ENCODE data around the gene ZNF439.
"Not testable (repeated sequence)": the region's sequence is repeated elsewhere in the genome, so short reads cannot be mapped to it uniquely, and the experiment has no call there.

The ZNF439 gene

GRCh38 chr19:11833541-11833940 is 15.0 kb upstream of the ZNF439 start:
- Histone ChIP-seq H3K4me3 (ENCODE audit: low read depth in 1 of 2, low read length in 2 of 2) (peak overlapping the region in 1 of 2 donors; percentile 3), H3K9ac (ENCODE audit: low read depth in 1 of 2, low read length in 2 of 2) (no peak overlapping the region), H3K27me3 (ENCODE audit: control insufficient read depth in 1 of 2, insufficient read depth in 2 of 2, low read length in 2 of 2) (no peaks in the 10 kb centered on the region), H3K9me3 (ENCODE audit: control insufficient read depth in 1 of 2, low read length in 2 of 2) (peaks cover 63 to 67% of the 10 kb centered on the region in 2 donors), H3K36me3 (ENCODE audit: control insufficient read depth in 1 of 2, insufficient read depth in 2 of 2, low read length in 2 of 2) (peaks cover 27 to 54% of the 10 kb centered on the region in 2 donors), H3K4me1 (ENCODE audit: control insufficient read depth in 1 of 2, insufficient read depth in 2 of 2, low read length in 2 of 2) (no peaks in the 10 kb centered on the region), H3K27ac (ENCODE audit: low read depth, low read length) (no peak overlapping the region)

- not testable (repeated sequence) for H3K9ac ChIP-seq (ENCODE audit: low read depth in 1 of 2, low read length in 2 of 2); H3K4me1 ChIP-seq (ENCODE audit: control insufficient read depth in 1 of 2, insufficient read depth in 2 of 2, low read length in 2 of 2); H3K27me3 ChIP-seq (ENCODE audit: control insufficient read depth in 1 of 2, insufficient read depth in 2 of 2, low read length in 2 of 2); H3K4me3 ChIP-seq (ENCODE audit: low read depth in 1 of 2, low read length in 2 of 2); H3K27ac ChIP-seq (ENCODE audit: low read depth, low read length)
- Histone ChIP-seq H3K9me3 (ENCODE audit: control insufficient read depth in 1 of 2, low read length in 2 of 2) (peaks cover 46 to 53% of the 10 kb centered on the region in 2 donors), H3K36me3 (ENCODE audit: control insufficient read depth in 1 of 2, insufficient read depth in 2 of 2, low read length in 2 of 2) (peaks cover 20 to 34% of the 10 kb centered on the region in 2 donors)
These were observed 12.9 kb upstream of the ZNF439 start for GRCh38 chr19:11835626-11836066.

- Histone ChIP-seq H3K27ac (ENCODE audit: low read depth, low read length) (no peak overlapping the region), H3K4me1 (ENCODE audit: control insufficient read depth in 1 of 2, insufficient read depth in 2 of 2, low read length in 2 of 2) (peaks cover 5 to 6% of the 10 kb centered on the region in 2 donors)
These were observed 4.8 kb upstream of the ZNF439 start for GRCh38 chr19:11843722-11844121.

GRCh38 chr19:11847615-11848014 is 911 bp upstream of the ZNF439 start:
- not testable (repeated sequence) for H3K9me3 ChIP-seq (ENCODE audit: control insufficient read depth in 1 of 2, low read length in 2 of 2); H3K27me3 ChIP-seq (ENCODE audit: control insufficient read depth in 1 of 2, insufficient read depth in 2 of 2, low read length in 2 of 2); H3K27ac ChIP-seq (ENCODE audit: low read depth, low read length); H3K36me3 ChIP-seq (ENCODE audit: control insufficient read depth in 1 of 2, insufficient read depth in 2 of 2, low read length in 2 of 2); H3K9ac ChIP-seq (ENCODE audit: low read depth in 1 of 2, low read length in 2 of 2); H3K4me3 ChIP-seq (ENCODE audit: low read depth in 1 of 2, low read length in 2 of 2)
- H3K4me1 ChIP-seq (ENCODE audit: control insufficient read depth in 1 of 2, insufficient read depth in 2 of 2, low read length in 2 of 2) = peaks cover 5 to 15% of the 10 kb centered on the region in 2 donors

More at GRCh38 chr19:11843722-11844121, 4.8 kb upstream of the ZNF439 start:
- no peaks in the 10 kb centered on the region for H3K27me3 ChIP-seq (ENCODE audit: control insufficient read depth in 1 of 2, insufficient read depth in 2 of 2, low read length in 2 of 2)
- no peak overlapping the region for H3K4me3 ChIP-seq (ENCODE audit: low read depth in 1 of 2, low read length in 2 of 2)
- H3K36me3 ChIP-seq (ENCODE audit: control insufficient read depth in 1 of 2, insufficient read depth in 2 of 2, low read length in 2 of 2) = no peaks in the 10 kb centered on the region
- peaks cover 0 to 4% of the 10 kb centered on the region in 2 donors for H3K9me3 ChIP-seq (ENCODE audit: control insufficient read depth in 1 of 2, low read length in 2 of 2)
- H3K9ac ChIP-seq (ENCODE audit: low read depth in 1 of 2, low read length in 2 of 2) = no peak overlapping the region

GRCh38 chr19:11848200-11848593 is 329 bp upstream of the ZNF439 start:
- Histone ChIP-seq H3K9ac (ENCODE audit: low read depth in 1 of 2, low read length in 2 of 2) (peak overlapping the region; percentile 19 to 26), H3K9me3 (ENCODE audit: control insufficient read depth in 1 of 2, low read length in 2 of 2) (no peaks in the 10 kb centered on the region), H3K36me3 (ENCODE audit: control insufficient read depth in 1 of 2, insufficient read depth in 2 of 2, low read length in 2 of 2) (no peaks in the 10 kb centered on the region), H3K27ac (ENCODE audit: low read depth, low read length) (no peak overlapping the region), H3K4me1 (ENCODE audit: control insufficient read depth in 1 of 2, insufficient read depth in 2 of 2, low read length in 2 of 2) (peaks cover 5 to 15% of the 10 kb centered on the region in 2 donors), H3K27me3 (ENCODE audit: control insufficient read depth in 1 of 2, insufficient read depth in 2 of 2, low read length in 2 of 2) (no peaks in the 10 kb centered on the region), H3K4me3 (ENCODE audit: low read depth in 1 of 2, low read length in 2 of 2) (peak overlapping the region; percentile 75 to 83)

GRCh38 chr19:11850289-11850688 is 1.8 kb downstream of the ZNF439 start:
- H3K27ac ChIP-seq (ENCODE audit: low read depth, low read length); H3K9ac ChIP-seq (ENCODE audit: low read depth in 1 of 2, low read length in 2 of 2); H3K27me3 ChIP-seq (ENCODE audit: control insufficient read depth in 1 of 2, insufficient read depth in 2 of 2, low read length in 2 of 2); H3K4me3 ChIP-seq (ENCODE audit: low read depth in 1 of 2, low read length in 2 of 2); H3K36me3 ChIP-seq (ENCODE audit: control insufficient read depth in 1 of 2, insufficient read depth in 2 of 2, low read length in 2 of 2); H3K9me3 ChIP-seq (ENCODE audit: control insufficient read depth in 1 of 2, low read length in 2 of 2): not testable (repeated sequence)
- H3K4me1 ChIP-seq (ENCODE audit: control insufficient read depth in 1 of 2, insufficient read depth in 2 of 2, low read length in 2 of 2) = peaks cover 5 to 15% of the 10 kb centered on the region in 2 donors

- no peaks in the 10 kb centered on the region for H3K27me3 ChIP-seq (ENCODE audit: control insufficient read depth in 1 of 2, insufficient read depth in 2 of 2, low read length in 2 of 2)
- H3K27ac ChIP-seq (ENCODE audit: low read depth, low read length) = no peak overlapping the region
- no peaks in the 10 kb centered on the region for H3K36me3 ChIP-seq (ENCODE audit: control insufficient read depth in 1 of 2, insufficient read depth in 2 of 2, low read length in 2 of 2)
- no peak overlapping the region for H3K4me3 ChIP-seq (ENCODE audit: low read depth in 1 of 2, low read length in 2 of 2)
- peaks cover 0 to 4% of the 10 kb centered on the region in 2 donors for H3K9me3 ChIP-seq (ENCODE audit: control insufficient read depth in 1 of 2, low read length in 2 of 2)
- H3K4me1 ChIP-seq (ENCODE audit: control insufficient read depth in 1 of 2, insufficient read depth in 2 of 2, low read length in 2 of 2) = peaks cover 2 to 12% of the 10 kb centered on the region in 2 donors
- no peak overlapping the region for H3K9ac ChIP-seq (ENCODE audit: low read depth in 1 of 2, low read length in 2 of 2)
These were observed 4.8 kb downstream of the ZNF439 start for GRCh38 chr19:11853358-11853757.

- Histone ChIP-seq H3K27me3 (ENCODE audit: control insufficient read depth in 1 of 2, insufficient read depth in 2 of 2, low read length in 2 of 2) (no peaks in the 10 kb centered on the region), H3K4me1 (ENCODE audit: control insufficient read depth in 1 of 2, insufficient read depth in 2 of 2, low read length in 2 of 2) (no peaks in the 10 kb centered on the region), H3K9ac (ENCODE audit: low read depth in 1 of 2, low read length in 2 of 2) (no peak overlapping the region), H3K27ac (ENCODE audit: low read depth, low read length) (no peak overlapping the region), H3K4me3 (ENCODE audit: low read depth in 1 of 2, low read length in 2 of 2) (no peak overlapping the region), H3K9me3 (ENCODE audit: control insufficient read depth in 1 of 2, low read length in 2 of 2) (peaks cover 4% of the 10 kb centered on the region in 2 donors), H3K36me3 (ENCODE audit: control insufficient read depth in 1 of 2, insufficient read depth in 2 of 2, low read length in 2 of 2) (no peaks in the 10 kb centered on the region)
These were observed 8.2 kb downstream of the ZNF439 start for GRCh38 chr19:11856596-11857250.

- no peaks in the 10 kb centered on the region for H3K4me1 ChIP-seq (ENCODE audit: control insufficient read depth in 1 of 2, insufficient read depth in 2 of 2, low read length in 2 of 2)
- H3K9ac ChIP-seq (ENCODE audit: low read depth in 1 of 2, low read length in 2 of 2) = no peak overlapping the region
- H3K27ac ChIP-seq (ENCODE audit: low read depth, low read length) = no peak overlapping the region
- no peaks in the 10 kb centered on the region for H3K27me3 ChIP-seq (ENCODE audit: control insufficient read depth in 1 of 2, insufficient read depth in 2 of 2, low read length in 2 of 2)
- H3K4me3 ChIP-seq (ENCODE audit: low read depth in 1 of 2, low read length in 2 of 2) = no peak overlapping the region
- H3K9me3 ChIP-seq (ENCODE audit: control insufficient read depth in 1 of 2, low read length in 2 of 2) = peaks cover 12 to 18% of the 10 kb centered on the region in 2 donors
- no peaks in the 10 kb centered on the region for H3K36me3 ChIP-seq (ENCODE audit: control insufficient read depth in 1 of 2, insufficient read depth in 2 of 2, low read length in 2 of 2)
These were observed 12.2 kb downstream of the ZNF439 start for GRCh38 chr19:11860721-11861120.

- Histone ChIP-seq H3K36me3 (ENCODE audit: control insufficient read depth in 1 of 2, insufficient read depth in 2 of 2, low read length in 2 of 2) (peaks cover 2 to 4% of the 10 kb centered on the region in 2 donors), H3K27ac (ENCODE audit: low read depth, low read length) (no peak overlapping the region), H3K9me3 (ENCODE audit: control insufficient read depth in 1 of 2, low read length in 2 of 2) (peaks cover 12 to 22% of the 10 kb centered on the region in 2 donors)
These were observed 12.8 kb downstream of the ZNF439 start for GRCh38 chr19:11861301-11861700.

More at GRCh38 chr19:11861301-11861700, 12.8 kb downstream of the ZNF439 start:
- Histone ChIP-seq H3K4me1 (ENCODE audit: control insufficient read depth in 1 of 2, insufficient read depth in 2 of 2, low read length in 2 of 2) (no peaks in the 10 kb centered on the region), H3K4me3 (ENCODE audit: low read depth in 1 of 2, low read length in 2 of 2) (no peak overlapping the region), H3K27me3 (ENCODE audit: control insufficient read depth in 1 of 2, insufficient read depth in 2 of 2, low read length in 2 of 2) (no peaks in the 10 kb centered on the region), H3K9ac (ENCODE audit: low read depth in 1 of 2, low read length in 2 of 2) (no peak overlapping the region)
